Measurements from ENCODE around the gene SRGAP2B.
"Not testable (repeated sequence)": the region's sequence is repeated elsewhere in the genome, so short reads cannot be mapped to it uniquely, and the experiment has no call there.

The SRGAP2B gene

GRCh38 chr1:144960929-144961488, 134.1 kb downstream of the SRGAP2B start:
- not testable (repeated sequence) for H3K27ac ChIP-seq (ENCODE audit: insufficient read depth, low read length, poor library complexity, severe bottlenecking); H3K9me3 ChIP-seq (ENCODE audit: control insufficient read depth, low read length); DNase-seq; H3K36me3 ChIP-seq (ENCODE audit: control insufficient read depth, insufficient read depth, low read length); H3K4me3 ChIP-seq (ENCODE audit: insufficient read depth, low read depth, low read length, poor library complexity, severe bottlenecking); H3K27me3 ChIP-seq (replicated peaks; ENCODE audit: control insufficient read depth, insufficient read depth, low read length, poor library complexity, severe bottlenecking); H3K4me1 ChIP-seq (ENCODE audit: control insufficient read depth, insufficient read depth, low read length, poor library complexity, severe bottlenecking)

DNA sequence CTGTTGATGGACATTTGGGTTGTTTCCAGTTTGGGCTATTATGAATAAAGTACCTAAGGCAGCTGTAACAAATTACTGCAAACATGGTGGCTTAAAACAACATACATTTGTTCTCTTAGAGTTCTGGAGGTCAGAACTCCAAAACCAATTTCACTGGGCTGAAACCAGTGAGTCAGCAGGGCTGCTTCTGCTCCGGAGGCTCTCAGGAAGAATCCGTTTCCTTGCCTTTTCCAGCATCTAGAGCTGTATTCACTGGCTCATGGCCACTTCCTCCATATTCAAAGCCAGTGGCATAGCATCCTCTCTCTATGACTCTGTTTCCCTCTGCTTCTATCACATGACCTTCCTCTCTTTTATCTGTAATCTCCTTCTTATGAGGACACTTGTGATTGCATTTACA, 146.7 kb downstream of the SRGAP2B start:
- H3K27ac ChIP-seq (ENCODE audit: insufficient read depth, low read length, poor library complexity, severe bottlenecking); H3K36me3 ChIP-seq (ENCODE audit: control insufficient read depth, insufficient read depth, low read length); H3K4me3 ChIP-seq (ENCODE audit: insufficient read depth, low read depth, low read length, poor library complexity, severe bottlenecking); H3K9me3 ChIP-seq (ENCODE audit: control insufficient read depth, low read length); H3K27me3 ChIP-seq (replicated peaks; ENCODE audit: control insufficient read depth, insufficient read depth, low read length, poor library complexity, severe bottlenecking); H3K4me1 ChIP-seq (ENCODE audit: control insufficient read depth, insufficient read depth, low read length, poor library complexity, severe bottlenecking); DNase-seq: not testable (repeated sequence)

DNA sequence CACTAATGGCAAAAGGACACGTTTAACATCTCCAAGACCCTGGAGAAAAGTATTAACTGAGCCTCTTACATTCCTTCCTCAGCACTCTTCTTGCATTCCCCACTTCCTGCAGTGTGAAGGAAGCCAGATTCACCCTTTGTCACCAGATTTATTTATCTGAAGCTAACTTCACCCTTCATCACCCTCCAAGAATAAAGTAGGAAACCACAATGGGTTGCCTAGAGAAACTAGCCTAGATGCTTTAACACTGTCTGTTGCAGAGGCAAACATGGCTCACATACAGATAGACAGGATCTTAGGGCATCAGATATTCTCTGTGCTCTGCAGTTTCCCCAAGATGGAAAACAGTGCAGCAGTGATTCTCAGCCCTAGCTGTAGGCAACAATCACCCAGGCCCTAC, 147.6 kb downstream of the SRGAP2B start:
- H3K27ac ChIP-seq (ENCODE audit: insufficient read depth, low read length, poor library complexity, severe bottlenecking); H3K4me1 ChIP-seq (ENCODE audit: control insufficient read depth, insufficient read depth, low read length, poor library complexity, severe bottlenecking); DNase-seq; H3K4me3 ChIP-seq (ENCODE audit: insufficient read depth, low read depth, low read length, poor library complexity, severe bottlenecking); H3K27me3 ChIP-seq (replicated peaks; ENCODE audit: control insufficient read depth, insufficient read depth, low read length, poor library complexity, severe bottlenecking); H3K9me3 ChIP-seq (ENCODE audit: control insufficient read depth, low read length); H3K36me3 ChIP-seq (ENCODE audit: control insufficient read depth, insufficient read depth, low read length): not testable (repeated sequence)

DNA sequence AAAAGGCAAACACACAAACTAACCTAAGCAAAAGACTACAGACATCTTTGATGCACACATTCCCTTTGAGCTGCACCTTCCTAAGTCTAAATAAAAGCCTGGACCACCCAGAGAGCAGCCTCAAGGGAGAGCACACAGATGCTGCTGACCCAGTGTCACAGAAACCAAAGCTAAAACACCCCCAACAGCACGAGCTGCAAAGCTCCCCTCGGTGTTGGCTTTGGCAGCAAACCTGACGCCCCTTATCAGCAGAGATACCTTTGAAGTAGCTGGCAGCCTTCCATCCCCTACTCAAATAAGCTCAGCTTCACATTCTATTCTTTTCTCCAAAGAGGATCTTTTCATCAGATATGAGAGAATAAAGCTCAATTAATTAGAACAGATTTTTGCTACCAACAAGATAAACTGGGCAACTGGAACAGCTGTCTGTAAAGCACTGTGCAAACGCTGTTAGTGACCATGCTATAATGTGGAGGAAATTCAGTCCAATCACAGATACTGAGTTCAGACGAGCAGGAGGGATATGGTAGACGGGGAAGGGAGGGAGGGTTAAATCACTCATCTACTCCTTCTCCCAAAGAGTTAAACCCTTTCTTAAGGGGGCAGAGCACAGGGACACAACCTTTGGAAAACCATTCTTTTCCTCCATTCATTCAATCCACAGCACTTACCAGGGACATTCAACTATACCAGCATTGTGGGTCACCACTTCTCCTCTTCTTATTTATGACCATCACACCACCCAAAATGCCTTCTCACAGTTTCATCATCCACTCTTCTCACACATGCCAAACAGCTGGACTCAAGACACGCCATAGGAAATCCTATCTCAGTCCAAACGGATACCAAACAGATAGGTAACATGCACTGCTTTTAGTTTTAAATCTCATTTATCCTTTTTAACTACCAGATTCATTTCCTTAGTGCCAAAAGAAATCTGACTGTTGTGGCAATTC, 148.3 kb downstream of the SRGAP2B start:
- DNase-seq; H3K27me3 ChIP-seq (replicated peaks; ENCODE audit: control insufficient read depth, insufficient read depth, low read length, poor library complexity, severe bottlenecking); H3K4me3 ChIP-seq (ENCODE audit: insufficient read depth, low read depth, low read length, poor library complexity, severe bottlenecking); H3K4me1 ChIP-seq (ENCODE audit: control insufficient read depth, insufficient read depth, low read length, poor library complexity, severe bottlenecking); H3K9me3 ChIP-seq (ENCODE audit: control insufficient read depth, low read length); H3K27ac ChIP-seq (ENCODE audit: insufficient read depth, low read length, poor library complexity, severe bottlenecking); H3K36me3 ChIP-seq (ENCODE audit: control insufficient read depth, insufficient read depth, low read length): not testable (repeated sequence)

- not testable (repeated sequence) for H3K4me1 ChIP-seq (ENCODE audit: control insufficient read depth, insufficient read depth, low read length, poor library complexity, severe bottlenecking); H3K27me3 ChIP-seq (replicated peaks; ENCODE audit: control insufficient read depth, insufficient read depth, low read length, poor library complexity, severe bottlenecking); H3K4me3 ChIP-seq (ENCODE audit: insufficient read depth, low read depth, low read length, poor library complexity, severe bottlenecking); DNase-seq; H3K27ac ChIP-seq (ENCODE audit: insufficient read depth, low read length, poor library complexity, severe bottlenecking); H3K36me3 ChIP-seq (ENCODE audit: control insufficient read depth, insufficient read depth, low read length); H3K9me3 ChIP-seq (ENCODE audit: control insufficient read depth, low read length)
Observed at GRCh38 chr1:144941710-144942109, 153.4 kb downstream of the SRGAP2B start.

DNA sequence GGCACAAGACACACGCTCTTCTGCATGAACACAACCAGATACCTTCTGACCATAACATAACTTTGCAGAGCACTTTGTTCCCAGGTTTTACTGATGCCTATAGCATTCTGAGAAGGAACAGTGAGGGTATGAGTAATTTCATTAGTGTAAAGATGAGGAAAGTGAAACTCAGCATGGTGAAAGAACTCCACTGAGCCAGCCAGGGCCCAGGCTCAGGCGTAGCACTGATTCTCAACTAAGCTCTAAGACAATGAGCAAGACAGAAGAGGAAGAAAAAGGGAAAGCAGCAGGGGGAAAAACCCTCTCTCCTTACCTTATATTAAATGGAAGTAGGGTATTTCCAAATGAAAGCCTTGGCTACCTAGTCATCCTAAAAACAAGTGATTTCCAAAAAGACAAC, 155.1 kb downstream of the SRGAP2B start:
- not testable (repeated sequence) for H3K36me3 ChIP-seq (ENCODE audit: control insufficient read depth, insufficient read depth, low read length); H3K4me1 ChIP-seq (ENCODE audit: control insufficient read depth, insufficient read depth, low read length, poor library complexity, severe bottlenecking); H3K9me3 ChIP-seq (ENCODE audit: control insufficient read depth, low read length); H3K27ac ChIP-seq (ENCODE audit: insufficient read depth, low read length, poor library complexity, severe bottlenecking); H3K27me3 ChIP-seq (replicated peaks; ENCODE audit: control insufficient read depth, insufficient read depth, low read length, poor library complexity, severe bottlenecking); DNase-seq; H3K4me3 ChIP-seq (ENCODE audit: insufficient read depth, low read depth, low read length, poor library complexity, severe bottlenecking)

DNA sequence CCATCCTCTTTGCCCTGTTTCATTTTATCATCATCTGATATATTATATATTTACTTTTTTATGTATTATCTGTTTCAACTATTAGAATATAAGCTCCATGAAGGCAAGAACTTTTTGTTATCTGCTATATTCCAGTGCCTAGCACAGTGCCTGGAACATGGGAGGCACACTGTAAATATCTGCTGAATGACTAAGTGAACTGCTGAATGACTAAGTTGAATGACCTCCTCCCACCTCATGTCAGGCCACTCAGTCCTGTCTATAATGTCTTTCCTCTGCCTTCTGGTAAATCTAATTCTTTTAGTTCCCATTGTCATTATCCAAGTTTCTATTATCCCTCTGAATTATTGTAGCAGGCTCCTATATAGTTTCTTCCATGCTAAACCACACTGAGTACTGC, 156.5 kb downstream of the SRGAP2B start:
- H3K4me1 ChIP-seq (ENCODE audit: control insufficient read depth, insufficient read depth, low read length, poor library complexity, severe bottlenecking); H3K27ac ChIP-seq (ENCODE audit: insufficient read depth, low read length, poor library complexity, severe bottlenecking); DNase-seq: not testable (repeated sequence)

DNA sequence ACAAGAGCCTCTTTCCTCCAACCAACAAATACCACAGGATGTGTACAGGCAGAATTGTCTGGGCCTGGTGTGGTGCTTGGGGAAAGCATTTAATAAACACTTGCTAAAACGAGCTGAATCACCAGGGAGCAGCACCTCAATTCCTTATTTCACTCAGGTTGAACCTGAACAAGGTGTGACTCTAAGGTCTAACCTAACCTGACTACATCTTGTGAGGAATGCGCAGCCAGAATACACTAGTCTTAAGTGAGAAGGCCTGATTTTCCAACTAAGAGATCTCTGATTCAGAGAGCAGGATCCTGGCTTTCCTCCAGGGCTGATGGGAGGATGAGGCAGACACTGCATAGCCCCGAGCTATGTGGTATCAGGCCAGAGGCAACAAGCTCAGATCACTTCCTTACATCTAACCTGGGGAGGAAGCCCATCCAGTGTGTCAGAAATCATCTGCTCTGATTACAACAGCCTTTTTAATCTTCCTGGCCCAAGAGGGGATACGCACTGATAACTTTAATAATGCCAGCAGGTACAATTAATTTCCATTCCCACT, 158.9 kb downstream of the SRGAP2B start:
- H3K36me3 ChIP-seq (ENCODE audit: control insufficient read depth, insufficient read depth, low read length); H3K4me3 ChIP-seq (ENCODE audit: insufficient read depth, low read depth, low read length, poor library complexity, severe bottlenecking); H3K27ac ChIP-seq (ENCODE audit: insufficient read depth, low read length, poor library complexity, severe bottlenecking); H3K27me3 ChIP-seq (replicated peaks; ENCODE audit: control insufficient read depth, insufficient read depth, low read length, poor library complexity, severe bottlenecking); H3K9me3 ChIP-seq (ENCODE audit: control insufficient read depth, low read length); DNase-seq; H3K4me1 ChIP-seq (ENCODE audit: control insufficient read depth, insufficient read depth, low read length, poor library complexity, severe bottlenecking): not testable (repeated sequence)

More for the DNA sequence above, 156.5 kb downstream of the SRGAP2B start:
- not testable (repeated sequence) for H3K4me3 ChIP-seq (ENCODE audit: insufficient read depth, low read depth, low read length, poor library complexity, severe bottlenecking); H3K9me3 ChIP-seq (ENCODE audit: control insufficient read depth, low read length); H3K36me3 ChIP-seq (ENCODE audit: control insufficient read depth, insufficient read depth, low read length); H3K27me3 ChIP-seq (replicated peaks; ENCODE audit: control insufficient read depth, insufficient read depth, low read length, poor library complexity, severe bottlenecking)

GRCh38 chr1:144935310-144935709, 159.8 kb downstream of the SRGAP2B start:
- not testable (repeated sequence) for H3K4me3 ChIP-seq (ENCODE audit: insufficient read depth, low read depth, low read length, poor library complexity, severe bottlenecking); H3K4me1 ChIP-seq (ENCODE audit: control insufficient read depth, insufficient read depth, low read length, poor library complexity, severe bottlenecking); H3K9me3 ChIP-seq (ENCODE audit: control insufficient read depth, low read length); H3K27ac ChIP-seq (ENCODE audit: insufficient read depth, low read length, poor library complexity, severe bottlenecking); H3K27me3 ChIP-seq (replicated peaks; ENCODE audit: control insufficient read depth, insufficient read depth, low read length, poor library complexity, severe bottlenecking); H3K36me3 ChIP-seq (ENCODE audit: control insufficient read depth, insufficient read depth, low read length); DNase-seq

- not testable (repeated sequence) for H3K27ac ChIP-seq (ENCODE audit: insufficient read depth, low read length, poor library complexity, severe bottlenecking); H3K9me3 ChIP-seq (ENCODE audit: control insufficient read depth, low read length); H3K4me1 ChIP-seq (ENCODE audit: control insufficient read depth, insufficient read depth, low read length, poor library complexity, severe bottlenecking); DNase-seq; H3K27me3 ChIP-seq (replicated peaks; ENCODE audit: control insufficient read depth, insufficient read depth, low read length, poor library complexity, severe bottlenecking); H3K4me3 ChIP-seq (ENCODE audit: insufficient read depth, low read depth, low read length, poor library complexity, severe bottlenecking); H3K36me3 ChIP-seq (ENCODE audit: control insufficient read depth, insufficient read depth, low read length)
Observed at GRCh38 chr1:144933014-144933413, 162.1 kb downstream of the SRGAP2B start.
